H1 (cell line): Measurements from ENCODE around the gene TIGIT. TPM values are rescaled to one million over a fixed set of nuclear protein-coding genes. Genes with fewer than 3 reads are reported as not detected.

ENCODE experiments used
- CTCF ChIA-PET: fragments of 300-600 bp; sonication (Branson Sonifier 250); formaldehyde crosslinking; loops from one replicate; lab custom pipeline; 2021; ENCODE audit not compliant: partially characterized antibody; lab: Charles Lee
- POLR2A ChIA-PET: fragments of 300-600 bp; sonication (Branson Sonifier 250); formaldehyde crosslinking; loops from one replicate; lab custom pipeline; 2021; ENCODE audit warnings: inconsistent platforms; ENCODE audit not compliant: partially characterized antibody; lab: Charles Lee
- DNase-seq, 2 experiments: peaks; one replicate each; pipeline versions ENCODE4 v3.0.0 to v3.0.0-alpha.2; 2010 to 2022; ENCODE audit warnings: low spot score in 2 of 2, low read depth in 1 of 2, mixed read lengths in 1 of 2
- FAIRE-seq: peaks from 2 replicates; lab custom pipeline; 2011; peaks lifted over from hg19 to GRCh38; lab: Jason Lieb, UNC
- H2AFZ ChIP-seq: 2 replicates; pipeline ENCODE4 v1.8.1; 2012; ENCODE audit warnings: low read length, inconsistent platforms
- H2AK5ac ChIP-seq: 2 replicates; pipeline ENCODE4 v1.6.1; 2013; ENCODE audit warnings: low read depth, low read length
- H2BK120ac ChIP-seq: replicated peaks from 2 replicates; pipeline ENCODE3; 2013; ENCODE audit warnings: low read depth, low read length, inconsistent platforms
- H2BK12ac ChIP-seq: 2 replicates; pipeline ENCODE4 v1.6.1; 2013; ENCODE audit warnings: low read depth, low read length
- H2BK15ac ChIP-seq: 2 replicates; pipeline ENCODE4 v1.6.1; 2013; ENCODE audit warnings: low read length
- H2BK20ac ChIP-seq: 2 replicates; pipeline ENCODE4 v1.6.1; 2013; ENCODE audit warnings: low read length
- H2BK5ac ChIP-seq: 2 replicates; pipeline ENCODE4 v1.6.1; 2013; ENCODE audit warnings: low read depth, low read length
- H3K14ac ChIP-seq: 2 replicates; pipeline ENCODE4 v1.6.1; 2013; ENCODE audit warnings: inconsistent platforms; ENCODE audit not compliant: insufficient read length
- H3K18ac ChIP-seq: 2 replicates; pipeline ENCODE4 v1.6.1; 2013; ENCODE audit warnings: low read length; ENCODE audit errors: extremely low read depth
- H3K23ac ChIP-seq: 2 replicates; pipeline ENCODE4 v1.6.1; 2013; ENCODE audit warnings: inconsistent platforms; ENCODE audit not compliant: insufficient read length
- H3K23me2 ChIP-seq: 2 replicates; pipeline ENCODE4 v1.6.1; 2013; ENCODE audit warnings: low read depth, low read length
- H3K27ac ChIP-seq: 2 replicates; pipeline ENCODE4 v1.6.1; 2011; ENCODE audit warnings: low read depth, low read length, inconsistent platforms
- H3K27me3 ChIP-seq, 4 experiments: replicated peaks in 1 of 4; 1 replicate in 1 of 4; 2 replicates in 3 of 4; pipeline versions ENCODE4 v1.6.1 to v1.8.1; 2011 to 2013; ENCODE audit warnings: low read length in 3 of 4, mild to moderate bottlenecking in 3 of 4, inconsistent platforms in 2 of 4, mixed read lengths in 2 of 4, moderate library complexity in 1 of 4; ENCODE audit not compliant: control insufficient read depth in 3 of 4, insufficient read depth in 3 of 4; ENCODE audit errors: extremely low read depth in 1 of 4
- H3K36me3 ChIP-seq, 4 experiments: 2 replicates each; pipeline versions ENCODE4 v1.6.1 to v1.8.1; 2011 to 2013; ENCODE audit warnings: mild to moderate bottlenecking in 4 of 4, low read length in 3 of 4, moderate library complexity in 2 of 4, control low read depth in 1 of 4, inconsistent platforms in 1 of 4; ENCODE audit not compliant: insufficient read depth in 4 of 4, control insufficient read depth in 2 of 4
- H3K4ac ChIP-seq: replicated peaks from 2 replicates; pipeline ENCODE3; 2013; ENCODE audit warnings: low read length, low read depth, mixed read lengths, inconsistent platforms; ENCODE audit not compliant: insufficient read length
- H3K4me1 ChIP-seq, 4 experiments: replicated peaks in 1 of 4; 1 replicate in 1 of 4; 2 replicates in 3 of 4; pipeline versions ENCODE4 v1.6.1 to v1.8.1; 2011 to 2013; ENCODE audit warnings: low read length in 3 of 4, inconsistent platforms in 2 of 4, mixed read lengths in 1 of 4; ENCODE audit not compliant: insufficient read depth in 4 of 4, control insufficient read depth in 3 of 4
- H3K4me2 ChIP-seq, 2 experiments: 2 replicates each; pipeline versions ENCODE4 v1.6.1 to v1.8.1; 2011 to 2013; ENCODE audit warnings: low read depth in 2 of 2, low read length in 2 of 2, control low read depth in 1 of 2, inconsistent platforms in 1 of 2, mild to moderate bottlenecking in 1 of 2; ENCODE audit not compliant: insufficient read depth in 1 of 2
- H3K4me3 ChIP-seq, 4 experiments: fragments of 200-600, 300-600 bp in 1 of 4; sonication (generic), shearing (Covaris generic), sonication (Bioruptor Twin) in 1 of 4; 2 replicates each; pipeline versions ENCODE4 v1.5.1 to v1.8.1; 2011 to 2016; ENCODE audit warnings: low read length in 4 of 4, low read depth in 3 of 4, control low read depth in 2 of 4, inconsistent platforms in 2 of 4, mild to moderate bottlenecking in 2 of 4, mixed read lengths in 1 of 4, moderate library complexity in 1 of 4; ENCODE audit not compliant: insufficient read depth in 2 of 4; ENCODE audit errors: extremely low read depth in 1 of 4
- H3K56ac ChIP-seq: replicated peaks from 2 replicates; pipeline ENCODE3; 2013; ENCODE audit warnings: low read depth, mild to moderate bottlenecking, mixed read lengths, low read length, inconsistent platforms; ENCODE audit not compliant: insufficient read length
- H3K79me1 ChIP-seq: 2 replicates; pipeline ENCODE4 v1.6.1; 2013; ENCODE audit warnings: low read depth, low read length, control low read depth
- H3K79me2 ChIP-seq, 2 experiments: 2 replicates each; pipeline versions ENCODE4 v1.6.1 to v1.8.1; 2012 to 2013; ENCODE audit warnings: low read length in 2 of 2, mild to moderate bottlenecking in 2 of 2, inconsistent platforms in 1 of 2; ENCODE audit not compliant: insufficient read depth in 2 of 2, control insufficient read depth in 1 of 2
- H3K9ac ChIP-seq, 4 experiments: replicated peaks in 1 of 4; 1 replicate in 1 of 4; 2 replicates in 3 of 4; pipeline versions ENCODE4 v1.6.1 to v1.8.1; 2011 to 2013; ENCODE audit warnings: low read depth in 3 of 4, low read length in 3 of 4, control low read depth in 2 of 4, mild to moderate bottlenecking in 2 of 4, moderate library complexity in 2 of 4, inconsistent platforms in 1 of 4; ENCODE audit errors: extremely low read depth in 1 of 4
- H3K9me3 ChIP-seq, 2 experiments: 2 replicates each; pipeline versions ENCODE4 v1.6.1 to v1.8.1; 2012 to 2013; ENCODE audit warnings: mild to moderate bottlenecking in 2 of 2, moderate library complexity in 2 of 2, control low read depth in 1 of 2, inconsistent platforms in 1 of 2, low read depth in 1 of 2, low read length in 1 of 2, mixed read lengths in 1 of 2; ENCODE audit not compliant: insufficient read depth in 2 of 2
- H4K20me1 ChIP-seq, 2 experiments: replicated peaks in 1 of 2; 2 replicates each; pipeline versions ENCODE3 to v1.8.1; 2011 to 2013; ENCODE audit warnings: inconsistent platforms in 2 of 2, low read length in 2 of 2, mild to moderate bottlenecking in 1 of 2; ENCODE audit not compliant: insufficient read depth in 2 of 2, control insufficient read depth in 1 of 2
- H4K5ac ChIP-seq: 2 replicates; pipeline ENCODE4 v1.6.1; 2013; ENCODE audit warnings: low read length, low read depth, mixed read lengths, inconsistent platforms; ENCODE audit not compliant: insufficient read length
- H4K8ac ChIP-seq: 2 replicates; pipeline ENCODE4 v1.8.0; 2013; ENCODE audit warnings: mild to moderate bottlenecking, moderate library complexity, low read length, inconsistent platforms; ENCODE audit not compliant: insufficient read depth; ENCODE audit errors: extremely low read depth
- H4K91ac ChIP-seq: replicated peaks from 2 replicates; pipeline ENCODE3; 2013; ENCODE audit warnings: low read length, mixed read lengths, inconsistent platforms; ENCODE audit not compliant: insufficient read length
- ZNF274 ChIP-seq: IDR thresholded peaks from 2 replicates; pipeline ENCODE4 v1.7.0; 2012; ENCODE audit warnings: low read length, borderline replicate concordance; ENCODE audit errors: extremely low read depth
- WGBS, 2 experiments: shearing (Covaris generic) in 1 of 2; methylation state at CpG; one replicate each; pipeline versions ENCODE4 v1.1.6 to v1.1.7; 2013 to 2015; ENCODE audit warnings: low lambda C conversion rate in 2 of 2, mixed read lengths in 2 of 2, inconsistent platforms in 1 of 2, low coverage in 1 of 2, missing lambda C conversion rate in 1 of 2; ENCODE audit not compliant: insufficient replicate concordance in 2 of 2, insufficient coverage in 1 of 2, insufficient read length in 1 of 2; ENCODE audit errors: extremely low coverage in 1 of 2, missing lambda C conversion rate in 1 of 2; 5-methylcytosine and 5-hydroxymethylcytosine counted together
- polyA plus RNA-seq, 7 experiments: library from polyadenylated mRNA; depleted of rRNA in 3 of 7; stranded (reverse) in 5 of 7; unstranded in 2 of 7; fragments of >200 nt in 5 of 7; fragments of 200-250 nt in 2 of 7; gene quantifications; 1 replicate in 5 of 7; 2 replicates in 1 of 7; 4 replicates in 1 of 7; pipeline versions ENCODE4 v1.2.1 to v1.2.3, GENCODE V29; 2011 to 2013; ENCODE audit warnings: missing spikeins in 2 of 7, mixed read lengths in 2 of 7
- total RNA-seq: library from RNA; stranded (reverse); fragmentation: NEBNext Ultra II Directional; extraction: Animal tissue kit (Norgen Biotek cat#: 25700); gene quantifications from 2 replicates; pipeline ENCODE4 v1.2.1, GENCODE V29; 2021

The TIGIT gene
- total and polyA plus RNA-seq, 2 of the 8 experiments (the other 6 are each of a cell fraction or from before 2014, with no cell fraction given) = 0.02 TPM; not detected in 1

DNA sequence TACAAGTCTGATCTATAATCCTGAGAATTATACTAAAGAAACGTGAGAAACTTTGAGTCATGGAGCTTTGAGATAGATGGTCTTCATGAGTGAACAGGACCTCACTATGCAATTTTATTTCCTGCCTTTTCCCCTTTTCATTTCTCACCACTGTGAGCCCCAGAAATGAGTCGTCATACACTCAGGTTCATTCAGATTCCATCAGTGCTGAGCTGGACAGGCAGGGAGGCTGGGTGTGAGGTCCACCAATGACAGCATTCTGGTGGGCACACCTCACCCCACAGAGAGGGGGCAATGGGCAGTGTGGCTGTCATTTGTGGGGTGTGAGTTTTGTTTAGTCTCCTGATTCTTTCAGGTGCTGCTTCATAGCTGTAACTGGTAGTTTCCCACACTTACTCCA lies 16.9 kb downstream of the TIGIT start:
- no peak overlapping the region for H3K23ac ChIP-seq
- no peak overlapping the region for H2BK120ac ChIP-seq
- no peak overlapping the region for H2BK20ac ChIP-seq
- no peaks in the 10 kb centered on the region for H3K36me3 ChIP-seq
- H4K20me1 ChIP-seq = no peaks in the 10 kb centered on the region
- no peak overlapping the region for H3K4me3 ChIP-seq
- no peaks in the 10 kb centered on the region for H3K4me1 ChIP-seq
- no peak overlapping the region for H4K8ac ChIP-seq
- H2BK12ac ChIP-seq = no peak overlapping the region
- no peak overlapping the region for H4K5ac ChIP-seq
- H3K79me1 ChIP-seq = no peaks in the 10 kb centered on the region
- ChIA-PET CTCF (interaction anchor here (0.5 to 4.1 kb wide), 7 partner anchors 11 to 503 kb away, joined by 3 to 15 read pairs (median 3); no protein-coding TSS in a partner anchor), POLR2A (no interaction called here)
- no peak overlapping the region for H2BK5ac ChIP-seq
- no peak overlapping the region for H3K14ac ChIP-seq
- H2BK15ac ChIP-seq = no peak overlapping the region
- no peak overlapping the region for H3K27ac ChIP-seq
- no peak overlapping the region for H3K9ac ChIP-seq
- no peaks in the 10 kb centered on the region for H3K27me3 ChIP-seq
- no peak overlapping the region for H2AK5ac ChIP-seq
- no peak overlapping the region for H3K4me2 ChIP-seq
- no peak for TF ChIP-seq ZNF274
- no peaks in the 10 kb centered on the region; the same call in 1 of the 2 replicates for H3K23me2 ChIP-seq
- H3K4ac ChIP-seq = no peak overlapping the region
- no peak overlapping the region for H2AFZ ChIP-seq
- no peak overlapping the region for H3K18ac ChIP-seq
- no peaks in the 10 kb centered on the region for H3K79me2 ChIP-seq
- DNase-seq (no peak), FAIRE-seq (no peak)
- 94% methylated on average over 2 of the region's 2 CpGs; no CpG with 5 or more reads in 1 of the 2 experiments for WGBS, 2 experiments
- no peaks in the 10 kb centered on the region for H3K9me3 ChIP-seq
- H4K91ac ChIP-seq = no peak overlapping the region
- H3K56ac ChIP-seq = no peak overlapping the region
